HG03521 (cell line): ENCODE data around the gene LIN28A.
"Not testable (repeated sequence)": the region's sequence is repeated elsewhere in the genome, so short reads cannot be mapped to it uniquely, and the experiment has no call there.

Source experiments
- ATAC-seq: cut with Tn5 transposase; IDR thresholded peaks from one replicate; pipeline ENCODE4 v1.9.1; 2021; ENCODE audit warnings: mild to moderate bottlenecking, moderate library complexity; ENCODE audit not compliant: unreplicated experiment

The LIN28A gene

GRCh38 chr1:26410706-26411623 is at the start of gene LIN28A:
Gene LIN28A (plus strand): TSS chr1:26410817. CDS start chr1:26410892, 75 bp downstream.
- no peak for ATAC-seq

GRCh38 chr1:26361605-26362122 is 49.0 kb upstream of the LIN28A start:
- no peak for ATAC-seq

GRCh38 chr1:26362331-26362730 is 48.3 kb upstream of the LIN28A start:
- ATAC-seq: no peak

- ATAC-seq: no peak
Measured at GRCh38 chr1:26363549-26364448, 46.8 kb upstream of the LIN28A start.

GRCh38 chr1:26364956-26365355 is 45.7 kb upstream of the LIN28A start:
- no peak for ATAC-seq

- ATAC-seq: no peak
Measured at GRCh38 chr1:26367441-26367840, 43.2 kb upstream of the LIN28A start.

GRCh38 chr1:26368006-26368405 is 42.6 kb upstream of the LIN28A start:
- ATAC-seq: no peak

GRCh38 chr1:26368486-26368885 is 42.1 kb upstream of the LIN28A start:
- ATAC-seq: no peak

GRCh38 chr1:26370591-26371382 is 39.8 kb upstream of the LIN28A start:
- no peak for ATAC-seq

GRCh38 chr1:26372039-26372438 is 38.6 kb upstream of the LIN28A start:
- ATAC-seq: no peak

GRCh38 chr1:26372611-26373010 is 38.0 kb upstream of the LIN28A start, which contains the start of gene ZNF683:
Gene ZNF683 (minus strand): TSS chr1:26372750. CDS start chr1:26368571, 4,179 bp downstream.
- ATAC-seq: not testable (repeated sequence)

- ATAC-seq: no peak
Measured at GRCh38 chr1:26373281-26373680, 37.3 kb upstream of the LIN28A start.

GRCh38 chr1:26373789-26374188 is 36.8 kb upstream of the LIN28A start:
- no peak for ATAC-seq

GRCh38 chr1:26374361-26374760 is 36.3 kb upstream of the LIN28A start:
- not testable (repeated sequence) for ATAC-seq

GRCh38 chr1:26375081-26375480 is 35.5 kb upstream of the LIN28A start:
- no peak for ATAC-seq

GRCh38 chr1:26376050-26376449 is 34.6 kb upstream of the LIN28A start:
- ATAC-seq: no peak

- ATAC-seq: peak; percentile 85
Measured at GRCh38 chr1:26378088-26378878, 32.3 kb upstream of the LIN28A start.

- ATAC-seq: no peak
Measured at GRCh38 chr1:26378879-26379251, 31.8 kb upstream of the LIN28A start.

GRCh38 chr1:26384076-26384475 is 26.5 kb upstream of the LIN28A start:
- no peak for ATAC-seq

GRCh38 chr1:26385063-26385462 is 25.6 kb upstream of the LIN28A start:
- not testable (repeated sequence) for ATAC-seq
